GM21381 (cell line): ENCODE measurements around the gene RBM47.

ENCODE experiments used
- ATAC-seq: cut with Tn5 transposase; IDR thresholded peaks from one replicate; pipeline ENCODE4 v1.9.1; 2021; ENCODE audit warnings: mild to moderate bottlenecking, moderate library complexity; ENCODE audit not compliant: unreplicated experiment

The RBM47 gene

DNA sequence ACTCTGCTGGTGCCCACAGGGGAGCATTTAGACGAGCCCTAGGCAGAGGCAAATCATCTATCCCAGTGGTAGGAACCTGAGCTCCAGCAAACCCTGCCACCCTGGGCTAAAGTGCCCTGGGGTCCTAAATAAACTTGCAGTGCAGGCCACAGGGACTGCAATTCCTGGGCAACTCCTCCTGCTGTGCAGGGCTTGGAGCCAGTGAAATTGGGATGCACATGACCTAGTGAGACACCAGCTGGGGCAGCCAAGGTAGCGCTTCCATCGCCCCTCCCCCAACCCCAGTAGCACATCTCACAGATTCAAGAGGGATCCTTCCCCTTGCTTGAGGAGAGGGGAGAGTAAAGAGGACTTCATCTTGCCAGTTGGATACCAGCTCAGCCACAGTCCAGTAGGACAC, 250.4 kb downstream of the RBM47 start:
- no peak for ATAC-seq

DNA sequence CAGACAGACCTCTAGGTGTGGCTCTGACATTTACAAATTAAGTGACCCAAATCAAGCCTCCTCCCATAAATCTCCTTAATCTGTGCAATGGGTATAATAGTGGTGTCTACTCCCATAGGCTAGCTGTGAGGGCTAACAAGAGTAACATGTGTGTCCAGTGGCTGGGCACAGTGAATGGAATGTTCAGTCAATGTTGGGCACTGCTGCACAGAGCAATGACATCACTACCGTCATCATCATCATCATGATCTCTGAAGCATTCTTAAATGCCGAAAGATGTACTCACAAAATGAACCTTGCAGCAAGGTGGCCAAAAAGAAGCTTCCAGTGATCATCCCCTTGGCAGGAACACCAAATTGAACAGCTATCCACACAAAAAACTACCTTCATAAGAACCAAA, 251.0 kb downstream of the RBM47 start:
- no peak for ATAC-seq

DNA sequence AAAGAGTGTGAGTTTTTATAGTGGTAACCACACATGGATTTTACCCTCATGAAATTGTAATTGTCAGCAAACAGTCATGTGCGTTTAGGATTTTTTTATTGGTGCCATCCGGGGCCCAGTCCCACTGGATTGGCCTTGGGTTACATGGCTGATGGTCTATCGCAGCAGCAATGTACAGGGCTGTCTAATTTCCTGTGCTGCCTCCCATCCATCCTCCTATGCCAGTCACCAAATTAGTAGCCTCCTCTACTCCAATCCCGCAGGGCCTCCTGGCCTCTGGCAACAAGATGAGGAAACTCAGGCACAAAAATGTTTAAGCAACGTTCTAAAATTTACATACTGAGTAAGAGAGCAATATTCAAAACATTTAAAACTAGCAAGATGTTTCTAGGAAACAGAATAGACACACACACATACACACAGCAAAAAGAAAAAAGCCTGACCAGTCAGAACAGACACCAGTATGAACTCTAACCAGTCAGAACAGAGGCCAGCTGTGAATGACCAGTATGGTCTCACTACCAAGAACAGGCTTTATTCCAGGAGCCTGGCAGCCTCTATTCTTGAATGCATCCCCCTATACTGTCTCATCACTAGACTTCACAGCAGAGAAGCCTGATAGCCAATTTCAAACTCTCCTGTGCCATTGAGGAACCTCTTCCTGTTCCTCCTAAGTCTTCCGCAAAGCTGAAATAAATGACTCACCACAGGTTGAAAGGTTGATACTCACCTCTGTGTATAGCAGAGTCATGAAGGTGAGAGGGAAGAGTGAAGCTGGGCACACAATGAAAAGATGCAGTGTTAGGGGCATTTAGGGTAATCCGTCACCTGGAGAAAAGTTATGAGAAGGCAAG, 251.9 kb downstream of the RBM47 start:
- no peak for ATAC-seq

DNA sequence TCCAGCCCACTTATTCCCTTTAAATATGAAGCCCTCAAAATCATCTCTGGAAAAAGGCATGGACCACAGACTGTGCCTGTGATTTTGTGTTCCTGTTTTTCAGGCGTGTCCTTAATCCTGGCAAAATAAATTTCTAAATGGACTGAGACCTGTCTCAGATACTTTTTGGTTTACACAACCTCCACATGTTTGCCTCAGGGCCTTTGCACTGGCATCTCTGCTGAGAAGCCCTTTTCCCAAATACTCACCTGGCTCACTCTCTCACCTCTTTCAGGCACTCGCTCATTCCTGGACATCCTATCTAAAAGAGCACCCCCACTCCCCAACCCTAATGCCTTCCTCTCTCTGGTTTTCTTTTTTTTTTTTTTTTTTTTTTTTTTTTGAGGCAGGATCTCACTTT, 254.0 kb downstream of the RBM47 start:
- ATAC-seq = no peak

DNA sequence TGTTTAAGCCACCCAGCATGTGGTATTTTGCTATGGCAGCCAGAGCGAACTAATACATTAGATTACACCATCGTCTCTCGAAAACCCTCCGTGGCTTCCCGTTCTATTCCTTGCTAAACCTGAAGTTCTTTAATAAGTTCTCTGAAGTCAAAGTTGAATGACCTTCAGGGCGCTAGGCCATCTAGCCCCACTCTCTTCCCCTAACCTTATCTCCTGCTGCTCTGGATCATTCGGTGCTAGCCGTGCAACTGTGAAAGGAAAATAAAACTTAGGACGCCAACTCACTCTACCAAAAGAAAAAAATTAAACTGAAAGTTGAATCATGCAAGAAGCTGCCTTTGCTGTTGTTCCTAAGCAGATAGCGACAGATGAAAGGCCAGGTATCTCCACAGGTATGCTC, 254.6 kb downstream of the RBM47 start:
- no peak for ATAC-seq

DNA sequence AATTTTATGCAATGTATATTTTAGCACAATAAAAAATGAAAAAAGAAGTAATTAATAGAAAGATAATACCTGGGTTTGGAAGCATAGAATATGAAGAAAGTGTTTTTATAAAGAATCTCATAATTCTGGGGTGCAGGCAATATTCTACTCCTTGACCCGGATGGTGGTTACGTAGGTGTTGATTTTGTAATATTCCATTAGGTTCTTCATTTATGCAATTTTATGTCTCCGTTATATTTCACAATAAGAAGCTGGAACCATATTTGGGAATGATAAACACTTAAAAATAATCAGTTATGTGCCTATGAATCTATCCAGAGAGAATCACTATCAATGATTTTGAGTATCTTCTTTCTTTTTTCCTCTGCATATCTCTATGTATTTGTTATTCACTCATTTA, 256.0 kb downstream of the RBM47 start:
- ATAC-seq = no peak
